Measurements from ENCODE around the gene DHRS3. TPM values are rescaled to one million over a fixed set of nuclear protein-coding genes. Genes with fewer than 3 reads are reported as not detected.

The DHRS3 gene
- total RNA-seq, 2 donors from 2014 or later = 81.7 to 104 TPM

- no peak for ATAC-seq
- no peaks in the 10 kb centered on the region for H3K9me3 ChIP-seq
- no peak overlapping the region for H3K4me3 ChIP-seq
- 73 to 79% methylated on average over 1 of the region's 1 CpG for WGBS, 2 donors
- intact Hi-C loops (cut with DNase I) = no loop called here
- no peaks in the 10 kb centered on the region for H3K4me1 ChIP-seq
- no peak overlapping the region for H3K27ac ChIP-seq
- TF ChIP-seq POLR2A (IDR thresholded peaks at IDR 0.05) = no peak
- TF ChIP-seq, protein P1, sequence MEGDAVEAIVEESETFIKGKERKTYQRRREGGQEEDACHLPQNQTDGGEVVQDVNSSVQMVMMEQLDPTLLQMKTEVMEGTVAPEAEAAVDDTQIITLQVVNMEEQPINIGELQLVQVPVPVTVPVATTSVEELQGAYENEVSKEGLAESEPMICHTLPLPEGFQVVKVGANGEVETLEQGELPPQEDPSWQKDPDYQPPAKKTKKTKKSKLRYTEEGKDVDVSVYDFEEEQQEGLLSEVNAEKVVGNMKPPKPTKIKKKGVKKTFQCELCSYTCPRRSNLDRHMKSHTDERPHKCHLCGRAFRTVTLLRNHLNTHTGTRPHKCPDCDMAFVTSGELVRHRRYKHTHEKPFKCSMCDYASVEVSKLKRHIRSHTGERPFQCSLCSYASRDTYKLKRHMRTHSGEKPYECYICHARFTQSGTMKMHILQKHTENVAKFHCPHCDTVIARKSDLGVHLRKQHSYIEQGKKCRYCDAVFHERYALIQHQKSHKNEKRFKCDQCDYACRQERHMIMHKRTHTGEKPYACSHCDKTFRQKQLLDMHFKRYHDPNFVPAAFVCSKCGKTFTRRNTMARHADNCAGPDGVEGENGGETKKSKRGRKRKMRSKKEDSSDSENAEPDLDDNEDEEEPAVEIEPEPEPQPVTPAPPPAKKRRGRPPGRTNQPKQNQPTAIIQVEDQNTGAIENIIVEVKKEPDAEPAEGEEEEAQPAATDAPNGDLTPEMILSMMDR (IDR thresholded peaks at IDR 0.05) = no peak
- no peak for DNase-seq
- no peaks in the 10 kb centered on the region for H3K36me3 ChIP-seq (replicated peaks in 1 of 2; ENCODE audit: insufficient read depth in 1 of 2, low read depth in 2 of 2)
- H3K27me3 ChIP-seq = no peaks in the 10 kb centered on the region
Observed at GRCh38 chr1:12629511-12629956, 11.5 kb upstream of the DHRS3 start.

DNA sequence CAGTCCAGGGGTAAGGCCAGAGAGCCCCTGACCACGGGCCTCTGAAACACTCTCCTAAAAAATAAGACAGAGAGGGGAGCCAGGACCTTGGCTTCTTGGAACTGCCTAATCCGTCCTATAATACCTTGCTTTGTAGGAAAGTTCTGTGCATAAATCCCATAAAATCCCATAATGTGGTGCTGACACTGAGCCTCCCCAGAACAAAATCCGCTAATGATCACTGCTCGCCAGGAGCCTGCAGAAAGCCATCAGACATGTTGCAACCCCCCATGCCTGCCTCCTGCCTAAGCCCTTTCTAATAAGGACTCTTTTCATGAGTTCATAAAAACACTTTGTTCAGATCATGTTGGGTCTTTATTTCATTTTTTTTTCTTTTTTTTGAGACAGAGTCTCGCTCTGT, 9.3 kb upstream of the DHRS3 start:
- DNase-seq (no peak), ATAC-seq (no peak)
- Histone ChIP-seq H3K4me3 (no peak overlapping the region), H3K36me3 (replicated peaks in 1 of 2; ENCODE audit: insufficient read depth in 1 of 2, low read depth in 2 of 2) (no peaks in the 10 kb centered on the region), H3K27me3 (no peaks in the 10 kb centered on the region), H3K9me3 (no peaks in the 10 kb centered on the region), H3K27ac (no peak overlapping the region), H3K4me1 (peaks cover 7% of the 10 kb centered on the region)
- no peak for TF ChIP-seq POLR2A (IDR thresholded peaks at IDR 0.05)
- TF ChIP-seq, protein P1 (IDR thresholded peaks at IDR 0.05) = no peak
- WGBS, 2 donors = 83 to 90% methylated on average over 5 of the region's 5 CpGs
- intact Hi-C loops (cut with DNase I) = no loop called here

DNA sequence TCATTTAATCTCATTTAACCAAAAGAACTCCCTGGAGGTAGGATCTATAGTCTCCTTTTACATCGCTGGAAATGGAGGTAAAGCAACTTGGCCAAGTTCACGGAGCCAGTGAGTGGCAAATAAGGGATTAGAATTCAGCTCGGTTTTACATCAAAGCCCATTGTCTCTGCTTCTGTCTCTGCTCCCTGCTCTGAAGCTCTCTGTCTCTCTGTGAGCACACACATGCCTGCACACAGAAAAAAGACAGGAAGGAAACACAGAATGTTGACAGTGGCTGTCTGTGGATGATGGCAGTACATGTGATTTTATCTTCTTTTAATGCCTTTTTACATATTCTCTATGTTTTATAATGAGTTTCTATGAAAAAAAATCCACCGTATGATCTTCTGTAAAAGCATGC, 8.9 kb upstream of the DHRS3 start:
- no peaks in the 10 kb centered on the region for H3K36me3 ChIP-seq (replicated peaks in 1 of 2; ENCODE audit: insufficient read depth in 1 of 2, low read depth in 2 of 2)
- ATAC-seq (no peak), DNase-seq (no peak)
- intact Hi-C loops (cut with DNase I) = no loop called here
- no peaks in the 10 kb centered on the region for H3K9me3 ChIP-seq
- no peaks in the 10 kb centered on the region for H3K27me3 ChIP-seq
- H3K4me1 ChIP-seq = peaks cover 11% of the 10 kb centered on the region
- no peak for TF ChIP-seq POLR2A (IDR thresholded peaks at IDR 0.05)
- TF ChIP-seq, protein P1 (IDR thresholded peaks at IDR 0.05) = no peak
- H3K27ac ChIP-seq = no peak overlapping the region
- H3K4me3 ChIP-seq = no peak overlapping the region
- WGBS, 2 donors = 71 to 75% methylated on average over 4 of the region's 4 CpGs

DNA sequence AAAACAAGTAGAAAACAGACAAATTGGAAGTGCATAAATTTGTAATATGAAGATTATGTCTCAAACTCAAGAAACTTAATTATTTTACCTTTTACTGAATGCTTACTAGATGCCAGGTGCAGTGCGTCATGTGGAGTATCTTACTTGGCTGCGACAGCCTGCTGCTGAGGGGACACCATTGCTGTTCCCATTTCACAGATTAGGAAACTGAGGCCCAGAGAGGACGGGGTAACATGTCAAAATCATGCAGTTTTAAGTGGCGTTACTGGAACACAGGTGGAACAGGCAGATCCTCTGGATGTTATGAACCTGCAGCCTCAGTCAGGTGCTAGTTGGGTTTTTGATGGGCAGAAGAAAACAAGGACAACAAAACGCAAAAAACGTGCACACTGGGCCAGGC, 7.3 kb upstream of the DHRS3 start:
- Histone ChIP-seq H3K9me3 (no peaks in the 10 kb centered on the region), H3K27me3 (no peaks in the 10 kb centered on the region), H3K27ac (no peak overlapping the region), H3K4me3 (no peak overlapping the region), H3K4me1 (peaks cover 24% of the 10 kb centered on the region), H3K36me3 (replicated peaks in 1 of 2; ENCODE audit: insufficient read depth in 1 of 2, low read depth in 2 of 2) (no peaks in the 10 kb centered on the region)
- intact Hi-C loops (cut with DNase I) = no loop called here
- TF ChIP-seq, protein P1 (IDR thresholded peaks at IDR 0.05) = no peak
- no peak for TF ChIP-seq POLR2A (IDR thresholded peaks at IDR 0.05)
- ATAC-seq (no peak), DNase-seq (no peak)
- 78 to 80% methylated on average over 6 of the region's 6 CpGs for WGBS, 2 donors

GRCh38 chr1:12622506-12622905, 4.5 kb upstream of the DHRS3 start:
- Histone ChIP-seq H3K27me3 (no peaks in the 10 kb centered on the region), H3K4me3 (no peak overlapping the region), H3K9me3 (no peaks in the 10 kb centered on the region), H3K36me3 (replicated peaks in 1 of 2; ENCODE audit: insufficient read depth in 1 of 2, low read depth in 2 of 2) (no peaks in the 10 kb centered on the region), H3K27ac (peak overlapping the region; percentile 59 to 75 (median 65)), H3K4me1 (peaks cover 43% of the 10 kb centered on the region)
- TF ChIP-seq POLR2A (IDR thresholded peaks at IDR 0.05) = no peak
- TF ChIP-seq, protein P1 (IDR thresholded peaks at IDR 0.05) = no peak
- DNase-seq = peak; percentile 28 to 68 (median 44)
- WGBS, 2 donors = 14 to 26% methylated on average over 11 to 12 of the region's 12 CpGs
- no peak for ATAC-seq
- intact Hi-C loops (cut with DNase I) = no loop called here

Data from body of pancreas (tissue), 4 donors.